Choroid plexus epithelial cell (primary cell): Measurements from ENCODE around the gene TADA2A.

Experiments used
- DNase-seq: peaks from one replicate; pipeline ENCODE4 v3.0.0-alpha.2; 2010; ENCODE audit warnings: low read depth
- H3K4me3 ChIP-seq: 2 replicates; pipeline ENCODE4 v1.5.1; 2011; ENCODE audit warnings: low read depth, mild to moderate bottlenecking, control low read depth, low read length, moderate library complexity
- TF ChIP-seq, protein P1 (sequence below): conservative IDR thresholded peaks from 2 replicates; pipeline ENCODE4 v1.5.1; 2011; ENCODE audit warnings: low read depth, mild to moderate bottlenecking, control low read depth, inconsistent platforms, low read length, moderate library complexity

TADA2A gene

GRCh38 chr17:37385474-37385990 is 21.2 kb upstream of the TADA2A start:
- no peak for DNase-seq
- H3K4me3 ChIP-seq = no peak overlapping the region
- TF ChIP-seq, protein P1, sequence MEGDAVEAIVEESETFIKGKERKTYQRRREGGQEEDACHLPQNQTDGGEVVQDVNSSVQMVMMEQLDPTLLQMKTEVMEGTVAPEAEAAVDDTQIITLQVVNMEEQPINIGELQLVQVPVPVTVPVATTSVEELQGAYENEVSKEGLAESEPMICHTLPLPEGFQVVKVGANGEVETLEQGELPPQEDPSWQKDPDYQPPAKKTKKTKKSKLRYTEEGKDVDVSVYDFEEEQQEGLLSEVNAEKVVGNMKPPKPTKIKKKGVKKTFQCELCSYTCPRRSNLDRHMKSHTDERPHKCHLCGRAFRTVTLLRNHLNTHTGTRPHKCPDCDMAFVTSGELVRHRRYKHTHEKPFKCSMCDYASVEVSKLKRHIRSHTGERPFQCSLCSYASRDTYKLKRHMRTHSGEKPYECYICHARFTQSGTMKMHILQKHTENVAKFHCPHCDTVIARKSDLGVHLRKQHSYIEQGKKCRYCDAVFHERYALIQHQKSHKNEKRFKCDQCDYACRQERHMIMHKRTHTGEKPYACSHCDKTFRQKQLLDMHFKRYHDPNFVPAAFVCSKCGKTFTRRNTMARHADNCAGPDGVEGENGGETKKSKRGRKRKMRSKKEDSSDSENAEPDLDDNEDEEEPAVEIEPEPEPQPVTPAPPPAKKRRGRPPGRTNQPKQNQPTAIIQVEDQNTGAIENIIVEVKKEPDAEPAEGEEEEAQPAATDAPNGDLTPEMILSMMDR = no peak

GRCh38 chr17:37386462-37386861 is 20.2 kb upstream of the TADA2A start:
- H3K4me3 ChIP-seq = no peak overlapping the region
- DNase-seq = no peak
- TF ChIP-seq, protein P1 = no peak

DNA sequence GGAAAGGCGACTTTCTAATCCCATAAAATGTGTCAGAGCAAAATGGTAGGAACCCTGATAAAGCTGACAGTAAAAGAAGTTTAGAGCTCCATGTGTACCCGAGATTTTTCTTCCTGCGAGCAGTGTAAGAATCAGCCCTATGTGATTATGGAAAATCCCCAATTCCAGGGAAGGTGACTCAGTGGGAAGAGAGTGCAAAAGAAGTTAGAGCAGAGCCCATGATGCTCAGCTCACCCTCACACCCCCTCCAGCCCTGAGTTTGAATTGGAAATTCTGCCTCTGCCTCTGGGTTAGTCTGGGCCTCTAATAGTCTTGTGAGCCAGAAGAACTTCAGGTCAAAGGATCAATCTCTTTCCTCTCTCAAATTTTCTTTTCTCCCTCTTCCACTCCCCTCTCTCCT is 18.4 kb upstream of the TADA2A start:
- DNase-seq = peak; percentile 40
- no peak overlapping the region for H3K4me3 ChIP-seq
- TF ChIP-seq, protein P1 = no peak

GRCh38 chr17:37389160-37389559 is 17.5 kb upstream of the TADA2A start:
- no peak for DNase-seq
- TF ChIP-seq, protein P1 = no peak
- H3K4me3 ChIP-seq = no peak overlapping the region

- TF ChIP-seq, protein P1 = no peak
- no peak overlapping the region for H3K4me3 ChIP-seq
- DNase-seq = peak; percentile 70
Observed at GRCh38 chr17:37391146-37391545, 15.5 kb upstream of the TADA2A start.

GRCh38 chr17:37392024-37392590 is 14.6 kb upstream of the TADA2A start:
- no peak overlapping the region for H3K4me3 ChIP-seq
- DNase-seq = peak; percentile 94
- TF ChIP-seq, protein P1 = no peak

DNA sequence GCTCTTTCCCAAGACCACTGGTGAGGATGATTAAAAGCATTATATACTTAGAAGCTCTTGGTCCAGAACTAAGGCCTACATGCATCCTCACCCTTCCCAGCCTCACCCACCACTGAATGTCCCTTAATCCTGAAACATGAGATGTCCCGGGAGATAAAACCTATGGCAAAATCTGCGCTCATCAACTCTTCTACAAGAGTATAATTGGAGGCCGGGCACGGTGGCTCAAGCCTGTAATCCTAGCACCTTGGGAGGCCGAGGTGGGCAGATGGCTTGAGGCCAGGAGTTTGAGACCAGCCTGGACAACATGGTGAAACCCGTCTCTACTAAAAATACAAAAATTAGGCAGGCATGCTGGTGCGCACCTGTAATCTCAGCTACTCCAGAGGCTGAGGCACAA is 13.3 kb upstream of the TADA2A start:
- no peak overlapping the region for H3K4me3 ChIP-seq
- TF ChIP-seq, protein P1 = no peak
- DNase-seq = no peak
